Right lobe of liver (tissue), 4 donors: ENCODE measurements around the gene PRR36.

Source experiments
- CTCF ChIP-seq, 4 donors: fragments of 200-600 bp in 3 of 4; fragments of 450-650 bp in 1 of 4; IDR thresholded peaks; one replicate each; pipeline versions ENCODE4 v1.5.1 to v1.8.0; 2016 to 2022; ENCODE audit warnings: antibody characterized with exemption in 4 of 4, mild to moderate bottlenecking in 2 of 4
- POLR2A ChIP-seq: fragments of 450-650 bp; IDR thresholded peaks from one replicate; pipeline ENCODE4 v1.6.1; 2017; ENCODE audit warnings: antibody characterized with exemption, mild to moderate bottlenecking
- donor health status: DM: no; HTN: no; CAD: no.
- donor health status: DM: no; HTN: no; CAD: no.
- donor health status: DM: no; HTN: yes; CAD: no.

- TF ChIP-seq POLR2A (no peak), CTCF (IDR thresholded peaks at IDR 0.05) (no peak)
Observed at GRCh38 chr19:7853770-7854128, 20.4 kb downstream of the PRR36 start.
